ENCODE data around the gene SUCLG1.
"Not testable (repeated sequence)": the region's sequence is repeated elsewhere in the genome, so short reads cannot be mapped to it uniquely, and the experiment has no call there.

The SUCLG1 gene

DNA sequence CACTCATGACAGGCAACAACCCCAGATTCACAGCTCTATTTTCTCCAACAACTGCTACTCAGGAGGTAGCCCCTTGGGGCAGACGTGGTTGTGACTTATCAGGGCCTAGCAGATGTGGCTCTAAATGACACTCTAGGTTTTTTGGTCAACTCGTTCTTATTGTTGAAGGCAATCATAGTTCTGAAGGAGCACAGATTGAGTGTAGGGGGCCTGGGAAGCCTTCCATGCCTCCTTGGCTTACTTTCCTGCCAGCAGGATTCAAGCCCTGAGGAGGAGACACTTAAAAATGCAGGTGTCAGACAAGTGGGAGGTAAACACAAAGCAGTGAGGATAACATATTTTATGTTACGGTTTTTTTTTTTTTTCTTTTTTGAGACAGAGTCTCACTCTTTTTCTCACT, 23.5 kb upstream of the SUCLG1 start:
- TF ChIP-seq, protein P1, sequence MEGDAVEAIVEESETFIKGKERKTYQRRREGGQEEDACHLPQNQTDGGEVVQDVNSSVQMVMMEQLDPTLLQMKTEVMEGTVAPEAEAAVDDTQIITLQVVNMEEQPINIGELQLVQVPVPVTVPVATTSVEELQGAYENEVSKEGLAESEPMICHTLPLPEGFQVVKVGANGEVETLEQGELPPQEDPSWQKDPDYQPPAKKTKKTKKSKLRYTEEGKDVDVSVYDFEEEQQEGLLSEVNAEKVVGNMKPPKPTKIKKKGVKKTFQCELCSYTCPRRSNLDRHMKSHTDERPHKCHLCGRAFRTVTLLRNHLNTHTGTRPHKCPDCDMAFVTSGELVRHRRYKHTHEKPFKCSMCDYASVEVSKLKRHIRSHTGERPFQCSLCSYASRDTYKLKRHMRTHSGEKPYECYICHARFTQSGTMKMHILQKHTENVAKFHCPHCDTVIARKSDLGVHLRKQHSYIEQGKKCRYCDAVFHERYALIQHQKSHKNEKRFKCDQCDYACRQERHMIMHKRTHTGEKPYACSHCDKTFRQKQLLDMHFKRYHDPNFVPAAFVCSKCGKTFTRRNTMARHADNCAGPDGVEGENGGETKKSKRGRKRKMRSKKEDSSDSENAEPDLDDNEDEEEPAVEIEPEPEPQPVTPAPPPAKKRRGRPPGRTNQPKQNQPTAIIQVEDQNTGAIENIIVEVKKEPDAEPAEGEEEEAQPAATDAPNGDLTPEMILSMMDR (IDR thresholded peaks at IDR 0.05) = no peak
- no peak for DNase-seq (ENCODE audit: low spot score)
- H3K4me3 ChIP-seq = no peak overlapping the region
- no peak overlapping the region for H3K27ac ChIP-seq

DNA sequence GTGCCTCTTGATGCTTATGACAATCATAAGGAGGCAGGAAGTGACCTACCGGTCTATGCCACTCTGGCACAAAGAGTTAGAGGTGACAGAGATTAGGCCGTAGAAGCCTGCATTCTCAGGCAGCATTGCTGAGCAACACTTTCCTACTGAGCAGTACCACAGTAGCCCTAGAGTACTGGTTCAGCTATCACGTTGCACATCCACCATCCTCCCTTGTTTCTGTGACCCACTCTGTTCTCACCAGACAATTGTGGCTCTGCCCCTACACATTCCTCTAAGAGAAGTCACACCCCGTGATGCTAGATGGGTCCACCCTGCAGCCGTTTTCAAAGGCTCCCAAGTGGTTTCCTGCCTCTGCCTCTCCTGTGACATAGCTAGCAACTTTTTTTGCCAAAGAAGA, 22.6 kb upstream of the SUCLG1 start:
- TF ChIP-seq, protein P1 (IDR thresholded peaks at IDR 0.05) = no peak
- DNase-seq (ENCODE audit: low spot score) = no peak
- Histone ChIP-seq H3K4me3 (no peak overlapping the region), H3K27ac (no peak overlapping the region)

DNA sequence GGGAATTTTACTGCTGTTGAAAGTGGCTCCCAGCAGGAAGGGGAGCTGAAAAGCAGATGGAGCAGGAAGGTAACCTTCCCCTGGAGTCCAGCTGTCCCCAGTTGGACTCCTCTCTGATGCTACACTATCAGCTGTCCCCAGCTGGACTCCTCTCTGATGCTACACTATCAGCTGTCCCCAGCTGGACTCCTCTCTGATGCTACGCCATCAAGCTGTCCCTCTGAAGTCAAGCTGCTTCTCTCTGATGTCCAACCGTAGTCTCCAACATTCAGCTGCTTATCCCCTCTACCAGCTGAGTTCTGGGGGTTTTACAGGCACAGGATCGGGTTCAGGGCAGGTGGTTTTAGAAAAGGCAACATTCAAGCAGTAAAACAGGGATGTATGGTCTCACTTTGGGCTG, 19.8 kb upstream of the SUCLG1 start:
- TF ChIP-seq, protein P1 (IDR thresholded peaks at IDR 0.05) = no peak
- no peak overlapping the region for H3K27ac ChIP-seq
- no peak overlapping the region for H3K4me3 ChIP-seq
- DNase-seq (ENCODE audit: low spot score) = no peak

- no peak overlapping the region for H3K27ac ChIP-seq
- no peak overlapping the region for H3K4me3 ChIP-seq
- TF ChIP-seq, protein P1 (IDR thresholded peaks at IDR 0.05) = no peak
- no peak for DNase-seq (ENCODE audit: low spot score)
These were observed 18.8 kb upstream of the SUCLG1 start for GRCh38 chr2:84477886-84478285.

GRCh38 chr2:84474176-84474575, 15.1 kb upstream of the SUCLG1 start:
- Histone ChIP-seq H3K27ac (no peak overlapping the region), H3K4me3 (no peak overlapping the region)
- no peak for DNase-seq (ENCODE audit: low spot score)
- TF ChIP-seq, protein P1 (IDR thresholded peaks at IDR 0.05) = no peak

- no peak for DNase-seq (ENCODE audit: low spot score)
- Histone ChIP-seq H3K27ac (no peak overlapping the region), H3K4me3 (no peak overlapping the region)
- TF ChIP-seq, protein P1 (IDR thresholded peaks at IDR 0.05) = no peak
These were observed 13.9 kb upstream of the SUCLG1 start for GRCh38 chr2:84472856-84473565.

DNA sequence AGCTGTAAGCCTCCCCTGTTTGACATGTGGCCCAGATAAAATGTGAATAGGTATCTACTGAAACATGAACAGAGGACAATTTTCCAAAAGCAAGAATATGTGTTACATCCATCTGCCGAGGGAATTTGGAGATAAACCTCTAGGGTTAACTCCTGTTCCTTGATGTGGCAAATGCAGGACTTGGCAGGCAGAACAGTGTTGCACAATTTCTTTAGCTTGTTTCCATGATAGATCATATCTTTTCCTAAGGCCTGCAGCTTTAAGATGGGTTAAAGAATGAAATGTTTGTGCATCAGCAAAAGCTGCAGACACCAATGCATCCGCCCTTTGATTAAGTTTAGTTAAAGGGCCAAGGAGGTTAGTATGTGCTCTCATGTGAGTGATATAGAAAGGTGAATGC, 13.3 kb upstream of the SUCLG1 start:
- H3K27ac ChIP-seq; DNase-seq (ENCODE audit: low spot score); H3K4me3 ChIP-seq: not testable (repeated sequence)
